HG03354 (cell line): ENCODE results near the gene TSLP.
A peak's percentile ranks its signal among the peaks of the same experiment; 100 is the strongest.

Source experiments
- ATAC-seq: cut with Tn5 transposase; IDR thresholded peaks from one replicate; pipeline ENCODE4 v1.9.1; 2021; ENCODE audit warnings: mild to moderate bottlenecking; ENCODE audit not compliant: unreplicated experiment, poor library complexity, severe bottlenecking

TSLP gene

DNA sequence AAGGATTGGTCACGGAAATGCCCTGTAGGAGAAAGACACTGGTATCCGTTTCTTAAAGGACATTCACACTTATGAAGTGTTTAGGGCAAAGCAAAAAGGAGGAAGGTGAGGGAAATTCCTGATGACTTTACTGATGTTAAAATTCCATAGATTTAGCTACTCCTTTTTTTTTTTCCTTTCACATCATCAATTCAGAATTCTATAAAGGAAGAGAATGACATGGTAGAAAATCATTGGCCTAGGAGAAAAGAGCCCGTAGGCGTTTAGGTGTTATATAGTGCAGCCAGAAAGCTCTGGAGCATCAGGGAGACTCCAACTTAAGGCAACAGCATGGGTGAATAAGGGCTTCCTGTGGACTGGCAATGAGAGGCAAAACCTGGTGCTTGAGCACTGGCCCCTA is at the start of gene TSLP:
Gene TSLP (plus strand): TSS at position 301 of the 400 bp plus-strand sequence. CDS start 178 bp downstream, outside the sequence.
- ATAC-seq: no peak

DNA sequence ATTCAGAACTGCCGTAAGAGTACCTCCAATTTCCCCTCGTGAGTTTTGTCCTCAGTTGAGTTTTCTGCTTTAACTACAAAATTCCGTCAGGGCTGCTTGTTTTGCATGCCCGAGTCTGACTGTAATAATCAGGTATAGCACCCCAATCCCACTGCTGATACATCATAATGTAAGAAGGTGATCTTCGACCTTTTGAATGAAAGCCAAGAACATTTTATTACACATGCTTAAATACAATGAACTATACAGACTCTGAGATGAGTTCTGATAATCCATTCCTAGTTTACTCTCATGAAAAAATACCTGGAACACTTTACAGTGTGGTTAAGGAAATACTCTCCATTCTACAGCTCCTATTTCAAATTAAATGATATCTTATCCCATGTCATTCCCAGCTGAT is 49.2 kb upstream of the TSLP start:
- no peak for ATAC-seq

DNA sequence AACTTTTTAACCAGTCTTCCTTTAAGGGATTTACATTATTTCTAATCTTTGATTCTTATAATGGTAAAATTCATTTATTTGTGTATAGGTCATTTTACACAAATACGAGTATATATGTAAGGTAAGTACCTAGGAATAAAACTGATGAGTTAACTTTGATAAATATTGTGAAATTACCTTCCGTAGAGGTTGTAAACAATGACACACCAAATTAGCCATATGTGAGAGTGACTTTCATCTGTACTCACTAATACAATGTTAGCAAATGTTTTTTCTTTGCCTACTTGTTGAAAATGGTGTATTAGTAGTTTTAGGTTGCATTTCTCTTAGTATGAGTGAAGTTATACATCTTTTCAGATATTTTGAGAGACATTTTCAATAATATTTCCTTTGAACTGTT is 42.6 kb upstream of the TSLP start:
- ATAC-seq: no peak

DNA sequence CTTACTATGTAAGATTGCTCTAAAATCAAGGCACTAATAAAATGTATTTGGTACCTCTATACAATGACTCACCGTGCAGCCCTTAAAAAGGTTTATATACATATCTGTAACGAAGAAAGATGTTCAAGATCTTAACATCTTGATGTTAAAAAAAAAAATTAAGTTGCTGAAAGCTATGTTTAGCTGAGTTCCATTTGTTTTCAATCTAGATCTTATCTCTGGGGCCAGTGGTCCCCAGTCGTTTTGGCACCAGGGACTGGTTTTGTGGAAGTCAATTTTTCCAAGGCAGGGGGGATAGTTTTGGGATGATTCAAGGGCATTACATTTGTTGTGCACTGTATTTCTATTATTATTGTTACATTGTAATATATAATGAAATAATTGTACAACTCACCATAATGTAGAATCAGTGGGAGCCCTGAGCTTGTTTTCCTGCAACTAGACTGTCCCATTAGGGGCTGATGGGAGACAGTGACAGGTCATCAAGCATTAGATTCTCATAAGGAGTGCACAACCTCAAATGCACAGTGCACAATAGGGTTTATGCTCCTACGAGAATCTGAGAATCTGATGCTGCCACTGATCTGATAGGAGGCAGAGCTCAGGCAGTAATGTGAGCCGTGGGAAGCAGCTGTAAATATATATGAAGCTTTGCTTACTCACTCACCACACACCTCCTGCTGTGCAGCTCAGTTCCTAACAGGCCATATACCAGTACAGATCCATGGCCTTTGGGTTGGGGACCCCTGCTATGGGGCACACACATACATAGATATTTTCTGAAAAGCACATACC is 27.6 kb upstream of the TSLP start:
- ATAC-seq: no peak

DNA sequence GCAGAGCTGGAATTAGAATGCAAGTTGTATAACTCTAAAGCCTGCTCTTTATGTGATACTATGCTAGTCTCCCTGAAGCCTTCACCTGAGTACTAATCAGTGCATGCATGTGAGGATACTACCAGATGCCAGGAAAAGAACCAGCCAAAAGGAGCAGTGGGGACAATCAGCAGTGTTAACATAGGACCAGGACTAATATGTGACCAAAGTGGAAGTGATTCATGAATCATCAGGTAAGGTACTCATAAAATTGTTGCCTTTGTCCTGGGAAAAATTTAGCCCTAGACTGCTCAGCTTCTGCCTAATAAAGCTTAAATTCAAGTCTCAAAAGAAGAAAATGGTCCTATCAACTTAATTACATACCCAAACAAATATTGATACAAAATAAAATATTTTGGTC is 13.4 kb upstream of the TSLP start:
- no peak for ATAC-seq

DNA sequence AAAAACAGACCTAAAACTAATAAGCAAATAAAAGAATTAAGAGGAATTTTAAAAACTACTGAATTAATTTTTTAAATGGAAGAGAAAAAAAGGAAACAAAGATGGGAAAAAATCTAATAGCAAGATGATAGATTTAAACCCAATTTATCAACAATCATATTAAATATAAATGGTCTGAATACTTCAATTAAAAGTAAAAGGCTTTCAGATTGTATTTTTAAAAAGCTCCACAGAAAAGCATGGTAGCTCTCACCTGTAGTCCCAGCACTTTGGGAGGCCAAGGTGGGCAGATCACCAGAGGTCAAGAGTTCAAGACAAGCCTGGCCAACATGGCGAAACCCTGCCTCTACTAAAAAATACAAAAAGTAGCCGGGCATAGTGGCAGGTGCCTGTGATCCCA is 11.3 kb upstream of the TSLP start:
- ATAC-seq: no peak

DNA sequence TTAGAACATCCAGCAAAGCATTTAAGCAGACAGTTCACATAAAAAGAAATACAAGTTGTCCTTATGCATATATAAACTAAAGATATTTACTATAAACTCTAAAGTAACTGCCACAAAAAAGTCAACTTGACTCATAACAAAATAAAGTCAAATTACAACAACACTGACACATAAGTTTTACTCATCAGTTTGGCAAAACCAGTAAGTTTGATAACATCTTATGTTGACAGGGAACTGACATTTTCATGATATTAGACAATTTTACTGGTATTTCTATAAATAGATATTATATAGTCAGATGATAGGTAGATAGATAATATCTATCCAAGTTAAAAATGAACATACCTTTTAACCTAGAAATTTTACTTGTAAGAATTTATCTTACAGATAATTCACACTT is 9.9 kb upstream of the TSLP start:
- no peak for ATAC-seq

DNA sequence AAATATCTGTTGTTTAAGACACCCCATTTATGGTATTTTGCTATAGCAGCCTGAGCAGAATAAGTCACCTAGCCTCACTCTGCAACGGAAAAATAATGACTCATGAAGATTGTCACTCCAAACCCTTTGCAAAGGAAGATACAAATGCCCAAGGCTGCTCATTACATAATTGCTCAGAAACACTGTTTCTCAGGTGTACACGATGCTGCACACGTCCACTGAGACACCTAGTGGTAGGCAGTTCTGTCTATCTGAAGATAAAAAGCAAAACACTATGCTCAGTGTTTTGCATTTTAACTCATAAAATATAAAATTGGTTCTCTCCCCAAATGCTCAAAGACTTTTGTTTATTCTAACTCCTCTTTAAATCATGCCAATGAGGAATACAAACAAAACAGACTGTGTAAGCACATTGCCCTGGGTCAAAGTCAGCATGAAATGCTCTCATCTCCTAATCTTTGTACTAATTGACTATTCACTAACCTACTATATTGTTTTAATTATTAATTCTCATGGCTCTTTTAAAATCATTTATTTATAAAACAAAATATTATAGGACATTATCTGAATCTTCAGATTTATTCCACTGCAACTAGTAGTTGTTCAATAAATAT is 7.7 kb upstream of the TSLP start:
- peak; percentile 74 for ATAC-seq

DNA sequence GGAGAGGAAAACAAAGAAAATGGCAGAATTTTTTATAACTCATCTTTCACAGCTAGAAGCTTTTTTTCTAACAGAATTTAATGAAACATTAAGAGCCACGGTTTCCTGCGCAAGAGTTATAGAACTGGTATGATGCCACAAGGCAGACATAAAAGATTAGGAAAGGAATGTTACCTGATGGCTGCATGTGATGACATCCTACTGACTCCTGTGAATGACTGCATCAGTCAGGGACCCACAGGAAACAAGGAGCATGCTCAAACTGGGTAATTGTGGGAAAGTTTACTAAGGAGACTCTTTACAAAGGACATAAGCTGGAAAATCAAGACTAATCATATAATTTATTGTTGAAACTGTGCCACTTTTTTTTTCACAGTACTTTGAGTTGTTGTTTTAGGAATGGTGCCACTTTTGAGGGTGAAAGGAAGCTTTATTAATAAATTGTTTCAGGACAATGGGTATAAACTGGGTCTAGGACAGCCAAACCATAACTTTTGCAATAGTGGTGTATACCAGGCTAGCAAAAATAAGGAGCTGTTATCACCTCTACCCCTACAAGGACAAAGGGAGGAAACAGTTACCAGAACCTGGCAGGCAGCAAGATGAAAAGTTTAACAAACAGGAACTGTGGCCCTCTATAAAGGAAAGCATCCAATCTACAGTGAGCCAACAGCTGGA is 5.1 kb upstream of the TSLP start:
- no peak for ATAC-seq

DNA sequence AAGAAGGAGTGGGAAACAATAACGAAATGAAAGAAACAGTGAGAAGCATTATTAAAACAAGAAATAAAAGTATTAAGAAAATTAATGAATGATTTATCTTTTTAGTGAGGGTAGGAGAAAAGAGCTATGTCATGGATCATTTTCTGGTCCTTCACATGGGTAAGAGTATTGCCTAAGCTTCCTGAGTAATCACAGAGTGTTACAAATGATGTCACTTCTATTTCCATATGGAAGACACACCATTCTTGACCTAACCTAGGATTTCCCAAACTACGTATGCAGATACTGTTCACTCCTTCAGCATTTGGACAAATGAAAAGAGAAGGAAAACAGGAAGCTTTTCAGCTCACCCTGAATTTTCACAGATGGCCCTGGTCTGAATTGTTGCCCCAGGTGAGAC is 3.3 kb upstream of the TSLP start:
- no peak for ATAC-seq

DNA sequence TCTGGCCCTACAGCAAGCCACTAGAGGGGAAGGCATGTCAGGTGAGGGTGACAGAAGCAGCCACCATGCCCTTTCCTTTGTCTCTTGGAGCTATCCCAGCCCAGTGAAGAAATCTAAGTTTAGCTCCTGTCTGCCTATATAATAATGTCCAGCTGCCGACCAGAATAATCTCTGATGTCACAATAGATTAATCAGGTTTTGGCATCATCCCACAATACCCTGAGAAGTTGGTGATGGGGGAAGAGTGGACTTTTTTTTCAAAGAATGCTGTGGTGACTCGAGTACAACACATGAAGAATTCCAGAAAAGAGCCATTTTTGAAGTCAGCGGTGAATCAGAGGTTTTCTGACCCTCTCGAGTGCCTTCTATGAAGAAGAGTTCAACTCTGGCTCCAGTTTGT is 1.7 kb upstream of the TSLP start:
- ATAC-seq: no peak

DNA sequence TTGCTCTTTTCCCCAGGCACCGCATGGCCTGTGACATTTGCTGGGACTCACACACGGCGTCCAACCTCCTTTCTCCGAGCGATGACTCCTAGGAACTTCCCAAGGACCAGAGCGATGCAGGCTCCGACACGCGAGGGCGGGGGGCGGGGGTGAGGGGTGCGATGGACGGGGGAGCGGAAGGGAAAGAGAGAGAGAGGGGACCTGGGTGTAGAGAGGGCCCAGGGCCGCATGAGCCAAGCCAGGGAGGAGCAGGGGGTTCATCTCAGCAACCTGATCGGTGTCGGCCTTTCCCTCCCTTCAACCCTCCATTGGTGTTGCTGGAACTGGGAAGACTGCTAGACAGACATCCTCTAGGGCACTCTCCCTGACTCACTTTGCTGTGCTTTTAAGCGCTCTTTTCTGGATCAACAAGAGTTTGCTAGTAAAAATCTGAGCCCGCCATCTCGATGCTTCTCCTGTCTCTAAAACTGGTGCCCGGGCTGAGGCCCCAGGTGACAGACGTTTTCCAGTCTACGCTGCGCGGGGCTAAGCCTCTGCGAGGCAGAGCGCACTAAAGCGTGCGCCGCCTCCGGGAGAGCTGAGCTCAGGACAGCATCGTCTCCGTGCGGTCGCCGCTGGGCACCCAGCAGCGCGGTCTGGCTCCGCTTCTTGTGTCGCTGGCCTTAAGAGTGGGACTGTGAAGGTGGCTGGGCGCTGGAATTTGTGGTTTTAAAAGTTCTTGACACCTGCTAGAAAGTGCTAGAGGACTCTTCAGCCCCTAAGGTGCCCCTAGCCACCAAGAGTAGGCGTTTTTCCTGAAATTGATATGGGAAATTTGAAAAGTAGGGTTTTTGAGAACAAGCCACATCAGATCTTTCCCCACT is 1.0 kb upstream of the TSLP start:
- peak; percentile 57 for ATAC-seq

DNA sequence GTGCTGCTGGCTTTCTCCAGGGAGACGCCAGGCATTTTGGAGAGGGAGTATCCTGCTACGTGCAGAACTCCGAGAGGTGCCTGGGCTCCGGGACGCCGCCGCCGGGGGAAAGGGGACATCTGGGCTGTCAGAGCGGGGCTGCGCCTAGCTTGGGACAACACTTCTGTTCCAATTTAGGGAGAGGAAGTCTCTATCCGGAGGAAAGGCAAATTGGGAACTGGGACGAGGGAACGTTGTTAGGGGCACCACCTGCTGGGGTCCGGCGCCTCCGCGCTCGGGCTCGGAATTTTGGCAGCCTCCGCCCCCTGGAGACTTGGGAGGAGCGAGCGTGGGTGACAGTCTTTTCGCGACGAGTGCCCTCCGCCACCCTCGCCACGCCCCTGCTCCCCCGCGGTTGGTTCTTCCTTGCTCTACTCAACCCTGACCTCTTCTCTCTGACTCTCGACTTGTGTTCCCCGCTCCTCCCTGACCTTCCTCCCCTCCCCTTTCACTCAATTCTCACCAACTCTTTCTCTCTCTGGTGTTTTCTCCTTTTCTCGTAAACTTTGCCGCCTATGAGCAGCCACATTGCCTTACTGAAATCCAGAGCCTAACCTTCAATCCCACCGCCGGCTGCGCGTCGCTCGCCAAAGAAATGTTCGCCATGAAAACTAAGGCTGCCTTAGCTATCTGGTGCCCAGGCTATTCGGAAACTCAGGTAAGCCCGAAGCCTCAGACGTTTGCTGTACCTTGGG is 1.6 kb downstream of the TSLP start:
- ATAC-seq: peak; percentile 69

DNA sequence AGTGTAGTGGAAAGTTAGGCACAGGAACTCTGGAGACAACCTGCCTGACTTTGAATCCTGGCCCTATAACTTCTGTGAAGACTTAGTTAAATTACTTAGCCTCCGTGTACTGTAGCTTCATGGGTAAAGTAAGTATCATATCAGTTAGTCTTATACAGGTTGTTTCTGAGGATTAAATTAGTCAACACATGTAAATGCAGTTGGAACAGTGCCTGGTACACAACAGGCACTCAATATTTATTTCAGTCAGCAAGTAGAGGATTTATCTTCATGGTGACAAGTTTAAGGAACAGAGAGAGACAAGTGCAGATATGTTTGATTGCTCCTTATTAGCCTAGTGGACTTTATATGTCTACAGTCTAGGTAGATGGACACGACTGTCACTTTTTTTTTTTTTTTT is 2.7 kb downstream of the TSLP start:
- ATAC-seq: no peak

DNA sequence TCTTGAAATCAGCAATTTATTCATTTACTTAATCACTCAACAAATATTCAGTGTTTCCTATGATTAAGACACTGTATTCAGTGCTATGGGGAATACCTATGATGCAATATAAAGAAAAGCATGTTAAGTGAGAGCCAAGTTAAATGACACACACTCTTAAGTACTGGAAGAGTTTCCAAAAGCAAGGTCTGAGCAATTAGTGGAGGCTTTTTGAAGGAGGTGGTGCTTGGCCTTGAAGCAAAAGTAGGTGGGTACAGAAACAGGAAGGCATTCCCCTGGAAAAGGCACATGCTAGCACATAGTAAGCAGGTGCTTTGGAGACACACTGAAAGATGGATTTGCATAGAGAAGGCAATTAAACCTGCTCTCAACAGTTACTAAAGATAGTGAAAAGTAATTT is 4.0 kb downstream of the TSLP start:
- ATAC-seq: no peak

DNA sequence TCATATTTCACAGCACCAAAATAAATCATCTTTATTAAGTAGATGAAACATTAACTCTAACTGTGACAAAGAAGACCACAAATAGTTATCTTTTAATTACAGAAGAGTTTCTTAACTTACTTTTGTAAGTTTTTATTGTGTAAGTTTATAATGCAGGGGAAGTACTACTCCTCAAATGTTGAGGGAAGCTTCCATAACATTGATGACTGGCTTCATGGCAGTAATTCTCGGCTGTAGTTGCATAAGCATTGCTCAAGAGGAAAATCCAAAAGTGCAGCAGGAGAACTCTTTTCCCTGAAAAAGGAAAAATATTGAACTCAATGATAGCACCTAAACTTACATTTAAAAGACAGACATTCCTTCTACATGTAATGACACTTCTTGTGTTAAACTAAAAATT is 4.6 kb downstream of the TSLP start:
- no peak for ATAC-seq

DNA sequence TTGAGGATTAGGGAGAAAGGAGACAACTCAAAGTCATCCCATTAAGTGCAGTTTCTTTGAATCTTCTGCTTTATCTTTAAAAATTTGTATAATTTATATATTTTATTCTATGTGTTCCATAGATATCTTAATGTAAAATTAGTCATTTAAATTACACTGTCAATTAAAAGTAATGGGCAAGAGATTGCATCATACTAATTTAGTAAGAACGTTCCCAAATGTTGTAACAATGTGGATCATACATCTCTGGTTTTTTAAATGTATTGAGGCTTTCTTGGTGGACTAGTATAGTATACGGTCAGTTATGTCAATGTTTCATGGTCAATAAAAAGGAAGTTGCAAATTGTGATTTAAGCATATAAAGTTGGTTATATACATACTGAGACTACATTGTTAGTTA is 6.2 kb downstream of the TSLP start:
- no peak for ATAC-seq

DNA sequence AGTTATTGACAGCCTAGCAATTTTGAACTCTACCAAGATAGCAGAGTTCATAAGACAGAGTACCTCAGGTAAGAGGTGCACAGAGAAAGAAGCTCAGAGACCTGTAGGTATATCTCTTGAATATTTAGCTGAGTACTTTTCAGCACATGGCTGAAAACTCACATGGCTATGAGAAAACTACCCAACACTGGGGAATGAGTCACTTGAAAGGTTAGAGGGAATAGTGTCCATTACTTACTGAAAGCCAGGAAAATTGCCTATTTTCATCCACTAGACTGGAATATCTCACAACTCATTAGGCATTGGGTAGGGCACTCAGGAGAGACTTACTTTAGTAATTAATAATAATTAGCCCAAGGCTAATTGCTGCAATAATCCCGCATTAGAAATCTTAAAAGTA is 8.3 kb downstream of the TSLP start:
- no peak for ATAC-seq

DNA sequence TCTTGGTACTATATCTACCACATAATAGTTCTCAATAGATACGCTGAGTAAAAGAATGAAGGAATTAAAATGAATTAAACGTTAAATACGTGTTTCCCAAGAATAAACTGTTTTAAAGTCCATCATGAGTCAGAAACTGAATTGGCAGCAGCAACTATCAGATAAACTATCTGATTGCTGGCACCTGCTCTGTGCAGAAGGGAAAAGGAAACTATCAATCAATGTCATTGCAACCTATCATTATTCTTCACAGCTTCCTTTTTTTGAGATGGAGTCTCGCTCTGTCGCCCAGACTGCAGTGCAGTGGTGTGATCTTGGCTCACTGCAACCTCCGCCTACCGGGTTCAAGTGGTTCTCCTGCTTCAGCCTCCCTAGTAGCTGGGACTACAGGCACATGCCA is 11.8 kb downstream of the TSLP start:
- peak; percentile 83 for ATAC-seq
